Upper lobe of left lung (tissue), 4 donors: Measurements from ENCODE around the gene MT1E.

Experiments
- CTCF ChIP-seq, 6 experiments: fragments of 450-650 bp in 4 of 6; fragments of 200-600 bp in 2 of 6; sonication (generic) in 2 of 6; IDR thresholded peaks; one replicate each; pipeline ENCODE4 v1.5.1; 2016 to 2019; ENCODE audit warnings: antibody characterized with exemption in 6 of 6
- EP300 ChIP-seq, 4 donors: sonication (generic); formaldehyde crosslinking; IDR thresholded peaks; one replicate each; pipeline ENCODE4 v1.5.1; 2017; ENCODE audit warnings: antibody characterized with exemption in 4 of 4, control low read depth in 2 of 4
- POLR2A ChIP-seq, 4 donors: fragments of 450-650 bp; IDR thresholded peaks; one replicate each; pipeline ENCODE4 v1.5.1; 2016 to 2017; ENCODE audit warnings: antibody characterized with exemption in 4 of 4, mild to moderate bottlenecking in 2 of 4
- POLR2AphosphoS5 ChIP-seq, 2 donors: sonication (generic); formaldehyde crosslinking; IDR thresholded peaks; one replicate each; pipeline ENCODE4 v1.5.1; 2017; ENCODE audit warnings: antibody characterized with exemption in 2 of 2

GRCh38 chr16:56588781-56589140, 36.8 kb upstream of the MT1E start:
- TF ChIP-seq CTCF (IDR thresholded peaks at IDR 0.05) (no peak), POLR2A (IDR thresholded peaks at IDR 0.05) (no peak), POLR2AphosphoS5 (IDR thresholded peaks at IDR 0.05) (no peak), EP300 (IDR thresholded peaks at IDR 0.05) (no peak)
